Memory B cell (primary cell): Measurements from ENCODE around the gene CHD9.
A peak's percentile ranks its signal among the peaks of the same experiment; 100 is the strongest.
"Not testable (repeated sequence)": the region's sequence is repeated elsewhere in the genome, so short reads cannot be mapped to it uniquely, and the experiment has no call there.

Source experiments
- ATAC-seq: fragments of 150-1000 bp; cut with Tn5 transposase; 2 replicates; pipeline ENCODE4 v1.10.0; 2021; ENCODE audit warnings: low read depth, mild to moderate bottlenecking, moderate library complexity
- DNase-seq, 2 donors: peaks; one replicate each; pipeline ENCODE4 v3.0.0; 2022; ENCODE audit warnings: low spot score in 2 of 2
- H3K27ac Mint-ChIP-seq: one replicate; pipeline ENCODE4 v1.8.0; 2022; ENCODE audit warnings: mild to moderate bottlenecking, moderate library complexity, mixed read lengths
- H3K27me3 Mint-ChIP-seq: one replicate; pipeline ENCODE4 v1.8.0; 2022; ENCODE audit warnings: mixed read lengths
- H3K36me3 Mint-ChIP-seq: one replicate; pipeline ENCODE4 v1.8.0; 2022; ENCODE audit warnings: mild to moderate bottlenecking, mixed read lengths
- H3K4me1 Mint-ChIP-seq: one replicate; pipeline ENCODE4 v1.8.0; 2022; ENCODE audit warnings: mixed read lengths
- H3K4me3 Mint-ChIP-seq: one replicate; pipeline ENCODE4 v1.8.0; 2022; ENCODE audit warnings: mild to moderate bottlenecking, moderate library complexity, mixed read lengths
- H3K9me3 Mint-ChIP-seq: one replicate; pipeline ENCODE4 v1.8.0; 2022; ENCODE audit warnings: mixed read lengths

The CHD9 gene

DNA sequence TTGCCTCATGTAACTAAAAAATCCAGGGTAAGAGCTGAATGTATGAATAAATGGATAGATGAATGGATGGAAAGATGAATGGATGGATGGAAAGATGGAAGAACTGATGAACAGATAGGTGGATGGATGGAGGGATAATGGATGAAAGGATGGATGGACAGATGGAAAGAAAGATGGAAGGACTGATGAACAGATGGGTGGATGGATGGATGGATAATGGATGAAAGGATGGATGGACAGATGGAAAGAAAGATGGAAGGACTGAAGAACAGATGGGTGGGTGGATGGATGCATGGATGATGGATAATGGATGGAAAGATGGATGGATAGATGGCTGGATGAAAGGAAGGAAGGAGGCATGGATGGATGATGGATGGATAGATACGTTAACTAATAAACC is 14.0 kb upstream of the CHD9 start:
- H3K9me3 Mint-ChIP-seq, result peaks cover 2% of the 10 kb centered on the region
- peaks cover 7% of the 10 kb centered on the region for H3K4me1 Mint-ChIP-seq
- H3K27me3 Mint-ChIP-seq, result peaks cover 5% of the 10 kb centered on the region
- DNase-seq (no peak), ATAC-seq (no peak)
- no peak overlapping the region for H3K27ac Mint-ChIP-seq
- H3K4me3 Mint-ChIP-seq, result no peak overlapping the region
- no peaks in the 10 kb centered on the region for H3K36me3 Mint-ChIP-seq

DNA sequence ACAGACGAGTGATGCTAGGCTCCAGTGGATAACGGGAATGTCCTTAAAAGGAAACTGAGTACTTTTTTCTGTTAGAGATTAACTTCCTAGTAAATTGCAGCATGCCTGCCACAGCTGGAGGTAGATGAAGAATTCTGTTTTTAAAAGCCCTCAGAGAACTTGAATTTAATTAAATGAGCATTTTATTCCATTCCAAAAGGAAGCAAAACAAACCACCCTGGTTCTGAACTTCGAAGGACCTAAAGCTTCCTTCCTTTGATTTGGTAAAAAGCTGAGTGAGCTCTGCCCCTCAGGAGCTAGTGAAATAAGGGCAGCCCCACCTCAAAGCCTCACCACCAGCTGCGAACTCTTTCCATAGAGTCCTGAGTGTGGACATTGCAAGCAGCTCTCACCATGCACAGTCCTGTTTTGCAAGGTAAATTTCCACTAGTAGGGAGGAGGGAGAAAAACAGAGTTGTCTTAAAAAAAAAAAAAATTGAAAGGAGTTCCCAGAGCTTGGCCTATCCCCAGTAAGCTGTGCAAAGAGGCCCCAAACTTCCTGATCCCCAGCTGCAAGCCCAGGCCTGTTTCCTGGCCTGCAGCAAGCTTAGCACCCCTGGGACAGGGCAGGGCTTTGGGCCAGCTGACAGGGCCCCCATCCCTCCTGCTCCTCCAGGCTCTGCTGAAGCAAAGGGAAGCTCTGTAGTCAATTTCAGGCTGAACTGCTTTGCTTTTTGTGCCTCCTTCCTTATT is 13.3 kb upstream of the CHD9 start:
- no peak for DNase-seq
- no peak overlapping the region for H3K27ac Mint-ChIP-seq
- H3K27me3 Mint-ChIP-seq, result peaks cover 5% of the 10 kb centered on the region
- H3K36me3 Mint-ChIP-seq, result no peaks in the 10 kb centered on the region
- H3K4me3 Mint-ChIP-seq, result no peak overlapping the region
- peaks cover 7% of the 10 kb centered on the region for H3K4me1 Mint-ChIP-seq
- peaks cover 2% of the 10 kb centered on the region for H3K9me3 Mint-ChIP-seq
- ATAC-seq, result no peak

DNA sequence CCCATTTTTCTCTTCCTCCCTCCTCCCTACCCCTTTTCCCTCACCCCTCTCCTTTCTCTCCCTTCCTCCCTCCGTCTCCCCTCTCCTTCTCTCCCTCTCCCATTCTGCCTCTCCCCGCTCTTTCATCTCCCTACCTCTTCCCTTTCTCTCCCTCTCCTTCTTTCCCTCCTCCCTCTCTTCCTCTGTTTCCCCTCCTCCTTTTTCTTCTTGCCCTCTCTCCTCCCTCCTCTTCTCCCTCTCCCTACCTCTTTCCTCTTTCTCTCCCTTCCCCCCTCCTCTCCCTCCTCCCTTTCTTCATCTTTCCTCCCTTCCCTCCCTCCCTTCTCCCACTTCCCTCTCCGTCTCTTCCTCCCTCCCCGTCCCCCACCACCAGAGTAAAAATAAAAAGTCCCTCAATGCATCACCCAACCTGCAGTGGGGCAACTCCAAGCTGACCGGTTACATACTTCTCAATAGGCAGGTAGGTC is 12.5 kb upstream of the CHD9 start:
- DNase-seq, result no peak
- H3K9me3 Mint-ChIP-seq, result peaks cover 2% of the 10 kb centered on the region

DNA sequence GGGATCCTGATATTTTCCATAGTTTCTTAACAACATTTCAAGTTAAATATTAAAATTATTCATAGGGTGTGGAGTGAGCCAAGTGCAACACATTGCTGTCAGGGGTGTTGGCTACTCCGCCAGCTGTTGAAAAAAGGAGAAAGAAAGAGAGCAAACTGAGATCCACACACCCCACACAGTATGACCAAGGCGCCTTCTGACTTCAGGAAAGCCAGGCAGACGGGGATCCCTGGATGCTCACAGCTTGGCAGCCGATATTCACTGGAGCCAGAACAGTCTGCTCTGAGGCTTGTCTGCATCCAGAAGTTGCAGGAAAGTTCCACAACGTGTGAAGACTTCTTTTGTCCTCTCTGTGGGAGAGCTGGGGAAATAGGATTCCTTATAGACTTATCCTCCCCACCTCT is 11.4 kb upstream of the CHD9 start:
- peaks cover 2% of the 10 kb centered on the region for H3K9me3 Mint-ChIP-seq

More for the DNA sequence above, 12.5 kb upstream of the CHD9 start:
- Mint-ChIP-seq H3K36me3 (no peaks in the 10 kb centered on the region), H3K27me3 (peaks cover 5% of the 10 kb centered on the region), H3K4me3 (no peak overlapping the region), H3K27ac (no peak overlapping the region), H3K4me1 (peaks cover 7% of the 10 kb centered on the region)
- ATAC-seq, result no peak

DNA sequence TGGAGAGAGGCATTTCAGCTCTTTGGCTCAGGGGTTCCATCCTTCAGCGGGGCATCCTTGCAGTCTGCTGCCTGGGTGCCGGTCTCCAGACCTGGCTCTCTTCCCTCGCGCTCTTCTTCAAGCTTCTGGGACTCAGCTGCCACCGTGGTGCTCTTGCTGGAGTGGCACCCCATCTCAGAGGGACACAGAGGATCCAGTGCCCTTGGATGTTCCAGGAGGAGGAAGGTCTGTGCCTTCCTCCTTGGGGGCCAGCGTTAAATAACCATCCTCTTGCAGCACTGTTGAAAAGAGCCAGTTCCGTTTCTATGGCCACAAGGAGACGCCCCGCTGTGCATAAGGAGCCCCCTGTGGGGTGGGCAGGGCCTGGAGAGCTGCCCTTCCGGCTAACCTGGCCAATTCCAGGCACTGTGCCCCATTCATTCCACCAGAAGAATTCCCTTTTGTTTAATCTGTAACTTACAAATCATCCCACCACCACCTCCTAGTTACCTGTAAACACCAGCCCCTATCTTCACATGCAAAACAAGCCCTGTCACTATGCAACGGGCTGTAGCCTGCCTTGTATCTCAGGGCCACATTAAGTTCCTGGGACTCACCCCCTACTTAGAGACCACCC is 10.7 kb upstream of the CHD9 start:
- no peak overlapping the region for H3K27ac Mint-ChIP-seq
- H3K9me3 Mint-ChIP-seq, result peaks cover 2% of the 10 kb centered on the region
- ATAC-seq, result no peak

More for the DNA sequence above, 11.4 kb upstream of the CHD9 start:
- Mint-ChIP-seq H3K4me1 (peaks cover 7% of the 10 kb centered on the region), H3K4me3 (no peak overlapping the region), H3K27ac (no peak overlapping the region), H3K36me3 (no peaks in the 10 kb centered on the region), H3K27me3 (peaks cover 7% of the 10 kb centered on the region)
- ATAC-seq (no peak), DNase-seq (no peak)

DNA sequence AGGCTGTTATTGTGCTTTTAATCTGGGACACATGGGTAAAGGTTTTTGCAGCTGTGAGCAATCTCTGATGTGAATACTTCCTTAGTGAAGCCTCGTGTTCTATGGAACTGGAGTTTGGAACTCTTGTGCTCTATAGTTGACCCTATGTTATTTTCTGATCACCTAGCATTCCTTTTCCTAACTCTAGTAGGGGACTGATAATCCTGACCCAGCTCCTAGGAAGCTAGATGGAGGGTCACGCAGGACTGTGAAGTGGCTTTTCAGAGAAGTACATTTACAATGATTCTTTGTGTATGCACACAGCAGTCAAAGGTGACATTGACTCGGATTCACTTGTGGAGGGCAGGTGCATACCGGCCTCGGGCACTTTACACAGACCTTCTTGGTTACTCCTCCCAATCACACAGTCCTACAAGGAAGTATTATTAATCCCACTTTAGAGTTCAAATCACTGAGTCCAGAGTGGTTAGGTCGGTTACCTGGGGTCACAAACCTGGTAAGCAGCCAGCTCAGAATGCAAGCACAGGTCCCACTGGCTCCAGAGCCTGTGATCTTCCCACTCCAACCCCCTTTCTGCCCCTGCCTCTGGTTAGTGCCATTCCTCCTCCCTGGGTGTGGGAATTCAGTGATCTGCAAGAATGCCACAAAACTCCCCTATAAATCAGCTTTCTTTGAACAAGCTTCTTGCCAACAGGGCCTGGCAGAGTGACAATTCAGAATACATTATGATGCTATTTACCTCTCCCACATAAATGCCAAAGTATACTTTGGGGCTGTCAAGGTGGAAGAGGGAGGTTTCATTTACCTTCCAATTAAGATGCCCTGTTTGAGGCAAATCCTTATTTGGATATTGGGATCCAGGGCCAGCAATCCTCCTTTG is 9.2 kb upstream of the CHD9 start:
- H3K9me3 Mint-ChIP-seq, result peaks cover 2% of the 10 kb centered on the region

More for the DNA sequence above, 10.7 kb upstream of the CHD9 start:
- H3K27me3 Mint-ChIP-seq, result peaks cover 7% of the 10 kb centered on the region
- no peak for DNase-seq
- no peak overlapping the region for H3K4me3 Mint-ChIP-seq
- H3K36me3 Mint-ChIP-seq, result no peaks in the 10 kb centered on the region
- H3K4me1 Mint-ChIP-seq, result peaks cover 7% of the 10 kb centered on the region

DNA sequence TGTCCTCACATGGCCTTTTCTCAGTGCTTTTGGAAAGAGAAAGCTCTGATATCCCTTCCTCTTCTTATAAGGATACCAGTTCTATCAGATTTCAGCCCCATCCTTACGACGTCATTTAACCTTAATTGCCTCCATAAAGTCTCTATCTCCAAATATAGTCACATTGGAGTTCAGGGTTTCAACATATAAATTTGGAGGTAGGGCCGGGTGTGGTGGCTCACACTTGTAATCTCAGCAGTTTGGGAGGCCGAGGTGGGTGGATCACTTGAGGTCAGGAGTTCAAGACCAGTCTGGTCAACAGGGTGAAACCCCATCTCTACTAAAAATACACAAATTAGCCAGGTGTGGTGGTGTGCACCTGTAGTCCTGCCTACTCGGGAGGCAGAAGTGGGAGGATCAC is 7.3 kb upstream of the CHD9 start:
- H3K36me3 Mint-ChIP-seq, H3K27me3 Mint-ChIP-seq, H3K27ac Mint-ChIP-seq, DNase-seq, ATAC-seq, H3K9me3 Mint-ChIP-seq, H3K4me1 Mint-ChIP-seq, H3K4me3 Mint-ChIP-seq: not testable (repeated sequence)

More for the DNA sequence above, 9.2 kb upstream of the CHD9 start:
- Mint-ChIP-seq H3K4me3 (no peak overlapping the region), H3K4me1 (peaks cover 7% of the 10 kb centered on the region), H3K27ac (no peak overlapping the region), H3K27me3 (peaks cover 7% of the 10 kb centered on the region), H3K36me3 (no peaks in the 10 kb centered on the region)
- ATAC-seq, result no peak
- no peak for DNase-seq

DNA sequence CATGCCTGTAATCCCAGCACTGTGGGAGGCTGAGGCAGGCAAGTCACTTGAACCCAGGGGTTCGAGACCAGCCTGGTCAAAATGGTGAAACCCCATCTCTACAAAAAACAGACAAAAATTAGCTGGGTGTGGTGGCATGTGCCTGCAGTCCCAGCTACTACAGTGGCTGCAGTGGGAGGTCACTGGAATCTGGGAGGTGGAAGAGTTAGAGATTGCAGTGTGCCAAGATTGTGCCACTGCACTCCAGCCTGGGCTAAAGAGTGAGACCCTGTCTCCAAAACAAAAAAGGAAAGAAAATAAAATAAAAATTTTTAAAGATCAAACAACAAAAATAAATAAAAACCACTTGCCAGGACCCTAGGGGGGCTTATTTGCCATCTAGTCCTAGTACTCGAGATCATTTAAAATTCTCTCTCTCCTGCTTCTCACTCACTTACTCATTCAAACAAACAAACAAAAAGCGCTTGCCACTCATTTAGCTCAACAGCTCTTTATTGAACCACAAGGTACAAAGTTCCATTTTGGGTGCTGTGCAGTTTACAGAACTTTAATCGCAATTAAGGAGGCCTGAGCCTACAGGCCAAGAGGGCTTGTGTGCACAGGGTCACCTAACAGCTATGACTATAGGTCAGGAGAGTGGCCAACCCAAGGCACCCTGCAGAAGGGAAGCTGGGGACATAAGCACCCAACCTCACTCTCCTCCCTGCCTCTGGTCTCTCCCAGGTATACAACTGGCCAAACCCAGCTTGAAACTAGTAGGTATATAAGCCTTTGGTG is 6.5 kb upstream of the CHD9 start:
- DNase-seq (no peak), ATAC-seq (no peak)
- Mint-ChIP-seq H3K4me3 (no peak overlapping the region), H3K27me3 (peaks cover 3% of the 10 kb centered on the region), H3K27ac (no peak overlapping the region), H3K36me3 (no peaks in the 10 kb centered on the region), H3K4me1 (peaks cover 3% of the 10 kb centered on the region), H3K9me3 (no peaks in the 10 kb centered on the region)

DNA sequence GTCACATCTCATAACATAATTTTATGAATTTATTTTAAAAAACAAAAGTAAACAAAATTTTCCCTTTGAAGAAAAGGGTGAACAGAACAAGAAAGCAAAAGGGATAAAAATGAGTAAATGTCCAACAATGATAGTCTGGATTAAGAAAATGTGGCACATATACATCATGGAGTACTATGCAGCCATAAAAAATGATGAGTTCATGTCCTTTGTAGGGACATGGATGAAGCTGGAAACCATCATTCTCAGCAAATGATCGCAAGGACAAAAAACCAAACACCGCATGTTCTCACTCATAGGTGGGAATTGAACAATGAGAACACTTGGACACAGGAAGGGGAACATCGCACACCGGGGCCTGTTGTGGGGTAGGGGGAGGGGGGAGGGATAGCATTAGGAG is 3.5 kb upstream of the CHD9 start:
- H3K4me1 Mint-ChIP-seq, result peaks cover 10% of the 10 kb centered on the region
- H3K27ac Mint-ChIP-seq, H3K4me3 Mint-ChIP-seq, ATAC-seq, H3K36me3 Mint-ChIP-seq, H3K9me3 Mint-ChIP-seq, H3K27me3 Mint-ChIP-seq, DNase-seq: not testable (repeated sequence)

DNA sequence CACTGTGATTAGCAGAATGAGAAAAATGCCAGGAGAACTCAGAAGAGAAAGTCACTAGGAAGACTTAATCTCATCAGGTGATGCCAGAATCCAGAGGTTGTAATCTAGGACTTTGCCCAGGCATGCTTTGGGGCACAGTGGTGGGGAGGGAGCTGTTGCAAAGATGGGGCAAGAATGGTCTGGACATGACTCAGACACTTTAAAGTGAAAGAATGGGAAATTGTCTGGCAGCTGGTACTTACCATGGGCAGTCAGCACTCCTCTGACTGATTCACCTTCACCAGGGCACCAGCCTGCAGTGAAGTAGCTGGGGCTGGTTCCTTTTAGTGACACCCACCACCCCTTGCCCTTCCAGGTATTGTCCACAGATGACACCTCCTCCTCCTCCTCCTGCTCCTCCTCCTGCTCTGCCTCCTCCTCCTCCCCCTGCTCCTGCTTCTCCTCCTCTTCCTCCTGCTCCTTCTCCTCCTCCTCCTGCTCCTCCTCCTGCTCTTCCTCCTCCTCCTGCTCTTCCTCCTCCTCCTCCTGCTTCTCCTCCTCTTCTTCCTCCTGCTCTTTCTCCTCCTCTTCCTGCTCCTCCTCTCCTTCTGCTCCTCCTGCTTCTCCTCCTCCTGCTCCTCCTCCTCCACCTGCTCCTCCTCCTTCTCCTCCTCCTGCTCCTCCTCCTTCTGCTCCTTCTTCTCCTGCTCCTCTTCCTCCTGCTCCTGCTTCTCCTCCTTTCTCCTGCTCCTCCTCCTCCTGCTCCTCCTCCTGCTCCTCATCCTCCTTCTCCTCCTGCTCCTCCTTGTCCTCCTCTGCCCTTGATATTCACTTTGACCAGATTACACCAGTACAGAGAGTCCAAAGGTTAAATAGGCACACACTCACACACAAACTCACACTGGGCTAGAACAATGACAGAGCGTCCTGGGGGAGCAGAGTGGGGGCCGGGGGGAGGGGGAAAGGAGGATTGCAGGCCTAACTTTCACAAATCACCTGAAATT is 2.0 kb upstream of the CHD9 start, which contains the start of gene CHD9NB:
TSS of gene CHD9NB (minus strand) at position 379 of the 983 bp plus-strand sequence. CDS start 8,739 bp downstream, outside the sequence.
- Mint-ChIP-seq H3K4me3 (no peak within 1 kb of the TSS), H3K9me3 (no peaks in the 10 kb centered on the region), H3K36me3 (no peaks in the 10 kb centered on the region), H3K27me3 (no peaks in the 10 kb centered on the region), H3K27ac (no peak within 1 kb of the TSS), H3K4me1 (peaks cover 15% of the 10 kb centered on the region)
- DNase-seq, result no peak
- ATAC-seq, result no peak

DNA sequence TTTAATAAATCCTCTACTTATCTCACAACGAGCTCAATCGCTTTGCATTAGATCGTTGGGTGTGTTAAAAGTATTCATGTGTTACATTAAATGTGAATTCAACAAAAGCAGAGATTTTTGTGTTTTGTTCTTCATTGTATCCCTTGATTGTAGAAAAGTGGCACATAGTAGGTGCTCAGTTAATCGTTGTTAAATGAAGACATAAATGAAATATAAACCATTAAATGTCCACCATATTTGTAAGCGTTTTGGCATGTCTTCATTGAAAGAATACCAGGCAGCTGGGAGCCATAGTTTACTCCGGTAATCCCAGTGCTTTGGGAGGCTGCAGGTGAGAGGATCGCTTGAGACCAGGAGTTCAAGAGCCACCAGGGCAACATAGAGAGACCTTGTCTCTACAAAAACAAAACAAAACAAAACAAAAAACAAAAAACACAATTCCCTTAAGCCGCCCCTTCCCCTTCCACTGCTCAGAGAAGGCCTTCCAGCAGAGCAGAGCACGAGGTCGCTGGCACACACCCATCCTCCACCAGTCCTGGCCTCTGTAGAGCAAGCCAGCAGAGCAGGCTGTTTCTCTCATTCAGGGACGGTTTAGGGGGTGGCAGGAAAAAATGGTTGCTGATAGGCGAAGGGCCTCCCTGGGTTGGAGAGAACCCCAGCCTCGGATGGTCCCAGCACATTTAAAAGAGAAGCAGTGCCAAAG is 673 bp upstream of the CHD9 start:
- ATAC-seq (peak; percentile 39), DNase-seq (peak in 1 of 2 donors; percentile 9)
- Mint-ChIP-seq H3K9me3 (no peaks in the 10 kb centered on the region), H3K36me3 (peaks cover 5% of the 10 kb centered on the region), H3K4me1 (peaks cover 28% of the 10 kb centered on the region), H3K4me3 (peak overlapping the region; percentile 99), H3K27ac (peak overlapping the region; percentile 72), H3K27me3 (no peaks in the 10 kb centered on the region)
